Liver (tissue), 10 donors: ENCODE measurements around the gene RLN2. TPM values are rescaled to one million over a fixed set of nuclear protein-coding genes. Genes with fewer than 3 reads are reported as not detected.

ENCODE experiments used
- DNase-seq: peaks from one replicate; pipeline ENCODE4 v3.0.0-alpha.2; 2017; ENCODE audit warnings: low spot score
- H3K27ac ChIP-seq, 2 donors: one replicate each; pipeline ENCODE4 v1.7.0; 2013; ENCODE audit warnings: inconsistent platforms in 2 of 2, low read length in 2 of 2, control low read depth in 1 of 2, low read depth in 1 of 2, mild to moderate bottlenecking in 1 of 2
- H3K27me3 ChIP-seq, 4 donors: one replicate each; pipeline versions ENCODE4 v1.6.1 to v1.7.0; 2013; ENCODE audit warnings: low read length in 3 of 4, inconsistent platforms in 1 of 4, mild to moderate bottlenecking in 1 of 4, moderate library complexity in 1 of 4; ENCODE audit not compliant: control insufficient read depth in 4 of 4, insufficient read depth in 4 of 4
- H3K36me3 ChIP-seq, 4 donors: one replicate each; pipeline versions ENCODE4 v1.6.1 to v1.7.0; 2013; ENCODE audit warnings: low read length in 3 of 4, mild to moderate bottlenecking in 3 of 4, low read depth in 1 of 4, moderate library complexity in 1 of 4; ENCODE audit not compliant: control insufficient read depth in 4 of 4, insufficient read depth in 3 of 4
- H3K4me1 ChIP-seq, 4 donors: one replicate each; pipeline versions ENCODE4 v1.6.1 to v1.7.0; 2013; ENCODE audit warnings: low read length in 3 of 4, mild to moderate bottlenecking in 3 of 4, moderate library complexity in 1 of 4; ENCODE audit not compliant: control insufficient read depth in 4 of 4, insufficient read depth in 4 of 4
- H3K4me3 ChIP-seq, 3 donors: one replicate each; pipeline versions ENCODE4 v1.6.1 to v1.7.0; 2013; ENCODE audit warnings: low read length in 3 of 3, control low read depth in 1 of 3, low read depth in 1 of 3, mild to moderate bottlenecking in 1 of 3
- H3K9ac ChIP-seq, 2 donors: one replicate each; pipeline ENCODE4 v1.7.0; 2013; ENCODE audit warnings: low read length in 2 of 2, mild to moderate bottlenecking in 2 of 2, moderate library complexity in 2 of 2, control low read depth in 1 of 2, low read depth in 1 of 2
- H3K9me3 ChIP-seq, 4 donors: one replicate each; pipeline versions ENCODE4 v1.6.1 to v1.7.0; 2013; ENCODE audit warnings: low read length in 3 of 4; ENCODE audit not compliant: control insufficient read depth in 4 of 4
- CTCF ChIP-seq: fragments of 150-350 bp; IDR thresholded peaks from 2 replicates; pipeline ENCODE4 v1.5.1; 2017; ENCODE audit warnings: improper control_type of control experiment, low read depth, low read length; ENCODE audit not compliant: missing input control
- GABPA ChIP-seq, 2 donors: IDR thresholded peaks in 1 of 2; conservative IDR thresholded peaks in 1 of 2; 2 replicates each; pipeline ENCODE4 v1.6.1; 2016; ENCODE audit warnings: antibody characterized with exemption in 2 of 2, mild to moderate bottlenecking in 1 of 2, moderate library complexity in 1 of 2
- JUND ChIP-seq, 2 donors: IDR thresholded peaks; 2 replicates each; pipeline ENCODE4 v1.6.1; 2016; ENCODE audit warnings: antibody characterized with exemption in 2 of 2
- MAX ChIP-seq: IDR thresholded peaks from 2 replicates; pipeline ENCODE4 v1.6.1; 2016; ENCODE audit warnings: antibody characterized with exemption
- RAD21 ChIP-seq, 2 donors: IDR thresholded peaks; 2 replicates each; pipeline ENCODE4 v1.6.1; 2016; ENCODE audit warnings: antibody characterized with exemption in 2 of 2, mild to moderate bottlenecking in 2 of 2
- SP1 ChIP-seq: IDR thresholded peaks from 2 replicates; pipeline ENCODE4 v1.6.1; 2018; ENCODE audit warnings: antibody characterized with exemption, mild to moderate bottlenecking
- ZBTB33 ChIP-seq: IDR thresholded peaks from 2 replicates; pipeline ENCODE4 v1.6.1; 2016; ENCODE audit warnings: antibody characterized with exemption
- WGBS: extraction: QIAGEN DNeasy Blood & Tissue Kit; methylation state at CpG from one replicate; pipeline ENCODE4 v1.1.7; 2013; 5-methylcytosine and 5-hydroxymethylcytosine counted together
- polyA plus RNA-seq, 2 donors: library from polyadenylated mRNA; stranded (reverse) in 1 of 2; unstranded in 1 of 2; fragments of 200-250 nt in 1 of 2; fragments of >200 nt in 1 of 2; fragmentation: Nextera tagmentation in 1 of 2; extraction: Ambion mirVana in 1 of 2; gene quantifications; one replicate each; pipeline versions ENCODE4 v1.2.1 to v1.2.3, GENCODE V29; 2013 to 2015
- small RNA-seq: library from RNA; depleted of rRNA; stranded (forward); fragments of <200 nt; gene quantifications from one replicate; pipeline ENCODE3, GENCODE V24; 2014
- total RNA-seq, 2 donors: library from RNA; depleted of rRNA; stranded (reverse); fragments of >200 nt; gene quantifications; one replicate each; pipeline ENCODE4 v1.2.3, GENCODE V29; 2014
- donor health status: healthy.
- donor health status: healthy.
- donor health status: healthy.
- donor health status: healthy.
- donor health status: healthy.

The RLN2 gene
- total and polyA plus RNA-seq, 4 donors: 0.33 TPM; not detected in 3

- Histone ChIP-seq H3K36me3 (no peaks in the 10 kb centered on the region), H3K9me3 (no peaks in the 10 kb centered on the region), H3K27me3 (no peaks in the 10 kb centered on the region), H3K27ac (no peak overlapping the region), H3K4me1 (no peaks in the 10 kb centered on the region), H3K4me3 (no peak overlapping the region), H3K9ac (no peak overlapping the region)
- TF ChIP-seq CTCF (no peak), JUND (IDR thresholded peaks at IDR 0.05) (no peak), ZBTB33 (no peak), MAX (no peak), GABPA (IDR thresholded peaks at IDR 0.05 in 1 of 2, conservative IDR thresholded peaks at IDR 0.05 in 1 of 2) (no peak), RAD21 (IDR thresholded peaks at IDR 0.05) (no peak), SP1 (no peak)
- WGBS: 52% methylated on average over 5 of the region's 5 CpGs
- DNase-seq: no peak
Measured at GRCh38 chr9:5263351-5264218, 40.9 kb downstream of the RLN2 start.

Small RNA genes lying within 50 kb of the gene (small RNA-seq; reads per million reads assigned to genes)
- gene HMGN2P31: not detected

Other genes starting within 250 kb of the RLN2 start
- gene INSL6, start 119.1 kb downstream of the RLN2 start, total RNA-seq: not detected
- gene INSL6, start 119.1 kb downstream of the RLN2 start, polyA plus RNA-seq: under 1 TPM in 1 of 2 donors, not detected in 1; 0.33 TPM
- gene INSL4, start 73.3 kb downstream of the RLN2 start, total RNA-seq: not detected
- not detected for gene INSL4, start 73.3 kb downstream of the RLN2 start, polyA plus RNA-seq
- gene RLN1, start 35.2 kb upstream of the RLN2 start, total RNA-seq: under 1 TPM in 1 of 2 donors, not detected in 1; 0.17 TPM
- not detected for gene RLN1, start 35.2 kb upstream of the RLN2 start, polyA plus RNA-seq
- 1 to 10 TPM; 4.1 to 4.5 TPM for gene PLGRKT, start 133.2 kb upstream of the RLN2 start, total RNA-seq
- 10 to 100 TPM in 1 of 2 donors, 1 to 10 TPM in 1; 9.9 to 11.3 TPM for gene PLGRKT, start 133.2 kb upstream of the RLN2 start, polyA plus RNA-seq
- gene CD274, start 145.8 kb upstream of the RLN2 start, total RNA-seq: 1 to 10 TPM; 2.5 to 3.1 TPM
- gene CD274, start 145.8 kb upstream of the RLN2 start, polyA plus RNA-seq: 1 to 10 TPM; 1.0 to 1.2 TPM
- 1 to 10 TPM; 1.2 to 2.5 TPM for gene PDCD1LG2, start 205.8 kb upstream of the RLN2 start, total RNA-seq
- 1 to 10 TPM in 1 of 2 donors, under 1 TPM in 1; 0.46 to 1.4 TPM for gene PDCD1LG2, start 205.8 kb upstream of the RLN2 start, polyA plus RNA-seq